H7 (cell line): ENCODE data around the gene ZNF341. TPM values are rescaled to one million over a fixed set of nuclear protein-coding genes. Genes with fewer than 3 reads are reported as not detected.
"Not testable (repeated sequence)": the region's sequence is repeated elsewhere in the genome, so short reads cannot be mapped to it uniquely, and the experiment has no call there.

Experiments used
- DNase-seq: peaks from one replicate; pipeline ENCODE4 v3.0.0; 2012
- H3K27me3 ChIP-seq: 2 replicates; pipeline ENCODE4 v1.6.0; 2011; ENCODE audit warnings: mild to moderate bottlenecking, low read length; ENCODE audit not compliant: control insufficient read depth, insufficient read depth
- H3K36me3 ChIP-seq: replicated peaks from 2 replicates; pipeline ENCODE4 v1.5.1; 2011; ENCODE audit warnings: low read length; ENCODE audit not compliant: control insufficient read depth, insufficient read depth
- H3K4me3 ChIP-seq: 2 replicates; pipeline ENCODE4 v1.5.1; 2011; ENCODE audit warnings: low read depth, mild to moderate bottlenecking, control low read depth, low read length, moderate library complexity; ENCODE audit not compliant: insufficient read depth
- total RNA-seq: library from RNA; depleted of rRNA; stranded (reverse); fragments of >200 nt; shearing (Covaris generic); gene quantifications from 2 replicates; pipeline ENCODE4 v1.2.3, GENCODE V29; 2014

Gene ZNF341
- total RNA-seq, 1 experiment from 2014 or later = 7.0 TPM

DNA sequence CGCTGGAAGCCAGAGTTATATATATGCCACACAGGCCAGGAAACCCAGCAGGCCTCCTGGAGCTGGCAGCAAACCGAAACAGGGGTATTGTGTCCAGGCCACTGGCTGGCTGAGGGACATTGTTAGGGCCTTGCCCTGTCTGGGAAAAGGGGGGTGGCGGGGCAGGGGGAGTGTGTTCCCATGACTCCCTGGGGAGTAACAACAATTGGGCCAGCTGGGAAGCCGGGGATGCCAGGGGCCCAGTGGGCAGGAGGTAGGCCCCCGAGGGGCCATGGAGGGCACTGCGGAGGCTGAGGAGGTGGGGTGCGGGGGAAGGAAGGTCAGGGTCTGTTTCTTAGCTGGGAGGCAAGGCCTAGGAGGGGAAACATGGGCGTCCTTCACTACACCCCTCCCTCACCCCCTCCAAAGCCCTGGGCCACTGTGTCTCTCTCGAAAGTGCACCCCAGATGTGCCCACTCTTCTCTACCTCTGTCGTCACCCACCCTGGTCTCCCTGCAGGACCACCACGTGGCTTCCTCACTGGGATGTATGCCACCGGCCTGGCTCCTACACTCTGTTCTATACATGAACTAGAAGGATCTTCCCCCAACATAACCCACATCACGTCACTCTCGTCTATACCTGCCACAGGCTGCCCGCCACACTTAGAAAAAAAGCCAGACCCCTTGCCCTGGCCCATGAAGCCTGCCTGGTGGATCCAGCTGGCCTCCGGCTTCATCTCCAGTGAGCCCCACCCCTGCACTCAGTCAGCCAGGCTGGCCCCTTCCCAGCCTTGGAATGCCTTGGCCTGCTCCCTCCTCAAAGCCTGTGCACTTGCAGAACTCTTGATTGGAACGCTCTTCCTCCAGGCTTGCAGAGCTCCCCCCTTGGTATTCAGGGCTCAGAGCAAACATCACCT lies 37.8 kb upstream of the ZNF341 start:
- H3K36me3 ChIP-seq = no peaks in the 10 kb centered on the region
- H3K27me3 ChIP-seq = peaks cover 1% of the 10 kb centered on the region; the same call in 1 of the 2 replicates
- H3K4me3 ChIP-seq = no peak overlapping the region
- peak; percentile 67 for DNase-seq

DNA sequence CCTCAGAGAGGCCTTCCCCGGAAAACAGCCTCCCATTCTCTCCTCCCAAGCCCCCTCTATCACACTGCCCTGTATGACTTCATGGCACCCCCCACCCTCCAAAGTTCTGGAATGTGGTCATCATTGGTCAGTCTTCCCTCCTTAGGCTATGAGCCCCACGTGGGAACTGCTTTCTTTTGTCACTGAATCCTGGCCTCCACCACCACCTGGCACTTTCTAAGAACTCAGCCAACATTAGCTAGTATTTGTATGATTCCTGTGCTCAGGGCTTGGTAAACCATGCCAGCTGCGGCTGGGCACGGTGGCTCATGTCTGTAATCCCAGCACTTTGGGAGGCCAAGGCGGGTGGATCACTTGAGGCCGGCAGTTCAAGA lies 37.2 kb upstream of the ZNF341 start:
- H3K4me3 ChIP-seq = no peak overlapping the region

DNA sequence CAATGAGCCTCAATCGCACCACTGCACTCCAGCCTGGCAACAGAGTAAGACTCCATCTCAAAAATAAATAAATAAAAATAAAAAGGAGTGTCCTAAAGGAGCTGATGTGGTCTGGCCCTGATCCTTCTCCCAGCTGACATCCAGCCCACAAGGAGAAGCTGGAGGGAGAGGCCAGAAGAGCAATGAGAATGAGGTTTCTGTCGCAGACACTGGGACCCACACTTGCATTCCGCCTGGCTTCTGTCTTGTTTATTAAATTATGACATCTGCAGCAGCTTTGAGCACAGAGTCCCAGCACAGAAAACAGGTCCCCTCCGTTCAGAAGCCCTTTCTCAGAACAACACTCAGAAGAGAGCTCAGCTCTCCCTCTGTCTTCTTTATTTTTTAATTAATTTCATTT lies 35.3 kb upstream of the ZNF341 start:
- no peaks in the 10 kb centered on the region; the same call in 1 of the 2 replicates for H3K27me3 ChIP-seq
- H3K4me3 ChIP-seq = no peak overlapping the region
- H3K36me3 ChIP-seq = no peaks in the 10 kb centered on the region
- DNase-seq = no peak

More for the DNA sequence above, 37.2 kb upstream of the ZNF341 start:
- Histone ChIP-seq H3K27me3 (peaks cover 1% of the 10 kb centered on the region; the same call in 1 of the 2 replicates), H3K36me3 (no peaks in the 10 kb centered on the region)
- DNase-seq = no peak

DNA sequence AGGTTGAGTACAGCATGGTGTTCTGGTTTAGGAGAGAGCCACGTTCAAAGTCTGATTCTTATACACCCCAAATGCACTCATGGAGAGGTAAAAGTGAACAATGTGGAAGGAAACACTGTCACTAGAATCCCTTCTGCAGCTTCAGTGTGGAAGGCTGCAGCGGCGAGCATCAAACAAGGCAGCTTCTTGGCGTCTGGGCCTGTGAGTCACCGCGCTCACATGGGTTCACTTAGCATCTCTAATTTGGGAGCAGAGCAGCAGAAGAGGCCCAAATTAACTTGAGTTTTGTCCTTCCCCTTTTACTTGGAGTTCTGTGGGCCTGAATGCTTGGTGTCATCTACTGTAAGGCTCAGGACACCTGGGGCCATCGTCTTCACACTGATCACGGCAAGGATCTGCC lies 34.7 kb upstream of the ZNF341 start:
- no peaks in the 10 kb centered on the region for H3K36me3 ChIP-seq
- no peak for DNase-seq

DNA sequence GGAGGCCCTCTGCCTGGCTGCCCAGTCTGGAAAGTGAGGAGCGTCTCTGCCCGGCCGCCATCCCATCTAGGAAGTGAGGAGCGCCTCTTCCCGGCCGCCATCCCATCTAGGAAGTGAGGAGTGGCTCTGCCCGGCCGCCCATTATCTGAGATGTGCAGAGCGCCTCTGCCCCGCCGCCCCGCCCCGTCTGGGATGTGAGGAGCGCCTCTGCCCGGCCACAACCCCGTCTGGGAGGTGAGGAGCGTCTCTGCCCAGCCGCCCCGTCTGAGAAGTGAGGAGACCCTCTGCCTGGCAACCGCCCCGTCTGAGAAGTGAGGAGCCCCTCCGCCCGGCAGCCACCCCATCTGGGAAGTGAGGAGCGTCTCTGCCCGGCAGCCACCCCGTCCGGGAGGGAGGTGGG lies 32.8 kb upstream of the ZNF341 start:
- H3K27me3 ChIP-seq, H3K36me3 ChIP-seq, H3K4me3 ChIP-seq, DNase-seq: not testable (repeated sequence)

More for the DNA sequence above, 34.7 kb upstream of the ZNF341 start:
- Histone ChIP-seq H3K27me3 (no peaks in the 10 kb centered on the region; the same call in 1 of the 2 replicates), H3K4me3 (no peak overlapping the region)

DNA sequence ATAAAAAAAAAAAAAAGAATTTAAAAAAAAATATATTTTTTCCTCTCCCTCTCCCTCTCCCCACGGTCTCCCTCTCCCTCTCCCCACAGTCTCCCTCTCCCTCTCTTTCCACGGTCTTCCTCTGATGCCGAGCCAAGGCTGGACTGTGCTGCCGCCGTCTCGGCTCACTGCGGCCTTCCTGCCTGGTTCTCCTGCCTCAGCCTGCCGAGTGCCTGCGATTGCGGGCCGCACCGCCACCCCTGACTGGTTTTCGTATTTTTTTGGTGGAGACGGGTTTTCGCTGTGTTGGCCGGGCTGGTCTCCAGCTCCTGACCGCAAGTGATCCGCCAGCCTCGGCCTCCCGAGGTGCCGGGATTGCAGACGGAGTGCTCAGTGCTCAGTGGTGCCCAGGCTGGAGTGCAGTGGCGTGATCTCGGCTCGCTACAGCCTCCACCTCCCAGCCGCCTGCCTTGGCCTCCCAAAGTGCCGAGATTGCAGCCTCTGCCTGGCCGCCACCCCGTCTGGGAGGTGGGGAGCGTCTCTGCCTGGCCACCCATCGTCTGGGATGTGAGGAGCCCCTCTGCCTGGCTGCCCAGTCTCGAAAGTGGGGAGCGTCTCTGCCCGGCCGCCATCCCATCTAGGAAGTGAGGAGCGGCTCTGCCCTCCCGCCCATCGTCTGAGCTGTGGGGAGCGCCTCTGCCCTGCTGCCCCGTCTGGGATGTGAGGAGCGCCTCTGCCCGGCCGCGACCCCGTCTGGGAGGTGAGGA lies 30.9 kb upstream of the ZNF341 start:
- not testable (repeated sequence) for H3K36me3 ChIP-seq, H3K4me3 ChIP-seq, DNase-seq, H3K27me3 ChIP-seq

DNA sequence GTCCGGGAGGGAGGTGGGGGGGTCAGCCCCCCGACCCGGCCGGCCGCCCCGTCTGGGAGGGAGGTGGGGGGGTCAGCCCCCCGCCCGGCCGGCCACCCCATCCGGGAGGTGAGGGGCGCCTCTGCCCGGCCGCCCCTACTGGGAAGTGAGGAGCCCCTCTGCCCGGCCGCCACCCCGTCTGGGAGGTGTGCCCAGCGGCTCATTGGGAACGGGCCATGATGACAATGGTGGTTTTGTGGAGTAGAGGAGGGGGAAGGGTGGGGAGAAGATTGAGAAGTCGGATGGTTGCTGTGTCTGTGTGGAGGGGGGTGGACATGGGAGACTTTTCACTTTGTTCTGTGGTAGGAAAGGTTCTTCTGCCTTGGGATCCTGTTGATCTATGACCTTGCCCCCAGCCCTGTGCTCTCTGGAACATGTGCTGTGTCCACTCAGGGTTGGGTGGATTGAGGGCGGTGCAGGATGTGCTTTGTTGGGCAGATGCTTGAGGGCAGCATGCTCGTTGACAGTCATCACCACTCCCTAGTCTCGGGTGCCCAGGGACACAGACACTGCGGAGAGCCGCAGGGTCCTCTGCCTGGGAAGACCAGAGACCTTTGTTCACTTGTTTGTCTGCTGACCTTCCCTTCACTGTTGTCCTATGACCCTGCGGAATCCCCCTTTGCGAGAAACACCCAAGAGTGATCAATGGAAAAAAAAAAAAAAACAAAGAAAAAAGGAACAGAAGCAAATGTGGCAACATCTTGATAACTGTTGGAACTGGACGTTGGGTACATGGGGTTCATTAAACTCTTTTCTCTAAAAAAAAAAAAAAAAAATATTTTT lies 30.0 kb upstream of the ZNF341 start:
- no peaks in the 10 kb centered on the region for H3K27me3 ChIP-seq
- H3K36me3 ChIP-seq = no peaks in the 10 kb centered on the region
- no peak for DNase-seq
- H3K4me3 ChIP-seq = no peak overlapping the region

DNA sequence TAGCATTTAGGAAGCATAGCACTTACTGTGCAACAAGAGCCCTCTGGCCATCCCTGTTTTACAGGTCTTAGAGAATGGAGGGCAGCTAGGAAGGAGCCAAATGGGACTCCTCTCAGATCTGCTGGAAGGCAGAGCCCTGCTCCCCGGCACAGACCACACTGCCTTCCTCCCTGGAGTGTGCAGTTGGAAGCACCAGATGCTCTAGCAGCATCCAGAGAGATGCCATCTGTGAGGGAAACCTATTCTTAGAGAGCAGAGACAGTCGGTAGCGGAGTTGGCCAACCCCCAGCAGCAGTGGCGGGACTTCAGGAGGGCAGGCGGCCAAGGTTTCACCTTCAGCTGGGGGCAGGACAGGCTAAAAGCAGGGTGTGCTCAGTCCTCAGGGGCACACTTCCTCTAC lies 28.9 kb upstream of the ZNF341 start:
- no peak for DNase-seq
- H3K36me3 ChIP-seq = no peaks in the 10 kb centered on the region
- no peak overlapping the region for H3K4me3 ChIP-seq
- no peaks in the 10 kb centered on the region for H3K27me3 ChIP-seq

DNA sequence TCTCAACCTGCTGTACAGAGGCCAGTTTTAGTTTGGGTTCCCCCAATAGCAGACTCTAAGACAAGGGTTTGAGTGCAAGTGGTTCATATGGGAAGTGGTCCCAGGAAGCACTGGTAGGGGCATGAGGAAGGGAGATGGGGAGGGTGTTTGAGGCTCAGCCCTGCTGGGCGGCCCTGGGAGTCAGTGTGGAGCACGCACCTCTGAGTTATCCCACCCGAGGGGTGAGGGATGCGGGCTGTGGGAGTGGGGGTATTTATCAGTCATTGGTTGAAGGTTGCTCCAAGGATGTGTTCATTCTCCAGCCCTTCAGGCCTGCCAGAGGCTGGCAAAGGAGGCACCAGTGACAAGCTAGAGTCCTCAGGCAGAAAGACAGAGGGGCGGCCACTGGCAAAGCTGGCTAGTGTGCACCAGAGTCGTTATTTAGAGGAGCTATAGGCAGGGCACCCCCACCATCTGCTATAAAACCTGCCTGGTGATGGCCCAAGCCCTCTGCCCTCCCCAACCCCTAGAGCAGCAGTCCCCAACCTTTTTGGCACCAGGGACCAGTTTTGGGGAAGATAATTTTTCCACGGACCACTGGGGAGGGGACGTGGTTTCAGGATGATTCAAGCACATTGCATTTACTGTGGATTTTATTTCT lies 28.2 kb upstream of the ZNF341 start:
- no peaks in the 10 kb centered on the region for H3K36me3 ChIP-seq
- DNase-seq = no peak
- H3K4me3 ChIP-seq = no peak overlapping the region
- H3K27me3 ChIP-seq = no peaks in the 10 kb centered on the region

DNA sequence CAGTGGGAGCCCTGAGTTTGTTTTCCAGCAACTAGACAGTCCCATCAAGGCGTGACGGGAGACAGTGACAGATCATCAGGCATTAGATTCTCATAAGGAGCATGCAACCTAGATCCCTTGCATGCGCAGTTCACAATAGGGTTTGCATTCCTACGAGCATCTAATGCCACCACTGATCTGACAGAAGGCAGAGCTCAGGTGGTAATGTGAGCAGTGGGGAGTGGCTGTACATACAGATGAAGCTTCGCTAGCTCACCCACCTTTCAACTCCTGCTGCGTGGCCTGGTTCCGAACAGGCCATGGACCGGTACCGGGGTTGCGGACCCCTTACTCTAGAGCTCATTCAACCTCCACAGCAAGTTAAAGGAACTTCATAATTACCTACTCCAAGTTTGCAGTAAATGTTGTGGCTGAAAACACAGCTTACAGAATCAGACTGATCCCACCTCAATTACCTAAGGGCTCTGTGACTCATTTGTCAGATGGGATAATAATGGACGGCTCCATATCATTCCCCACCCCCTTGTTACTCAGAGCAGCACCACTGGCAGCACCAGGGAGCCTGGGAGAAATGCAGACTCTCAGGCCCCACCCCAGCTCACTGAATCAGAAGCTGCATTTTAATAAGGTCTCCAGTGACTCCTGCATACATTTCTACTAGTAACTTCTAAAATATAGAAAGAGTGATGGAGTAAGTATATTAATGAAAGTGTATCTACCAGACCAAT lies 27.4 kb upstream of the ZNF341 start:
- H3K4me3 ChIP-seq = no peak overlapping the region

DNA sequence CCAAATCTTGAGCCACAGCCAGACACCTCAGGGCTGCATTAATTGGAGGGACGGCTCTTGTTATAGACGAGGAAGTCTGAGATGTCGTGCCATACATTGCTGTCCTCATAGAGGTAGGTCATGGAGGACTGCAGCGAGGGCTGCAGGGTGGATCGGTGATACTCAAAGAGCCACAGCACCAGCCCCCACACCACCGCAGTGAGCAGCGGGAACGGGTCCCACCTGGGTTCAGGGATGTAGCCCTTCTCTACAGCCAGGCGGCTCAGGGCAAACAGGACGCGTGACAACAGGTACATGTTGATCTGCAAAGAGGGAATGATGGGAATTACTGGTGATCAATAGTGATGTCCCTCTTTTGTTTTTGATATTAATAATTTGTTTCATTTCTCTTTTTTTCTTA lies 24.1 kb upstream of the ZNF341 start:
- no peaks in the 10 kb centered on the region for H3K27me3 ChIP-seq
- no peak for DNase-seq
- H3K4me3 ChIP-seq = no peak overlapping the region
- no peaks in the 10 kb centered on the region for H3K36me3 ChIP-seq

More for the DNA sequence above, 27.4 kb upstream of the ZNF341 start:
- H3K27me3 ChIP-seq = no peaks in the 10 kb centered on the region
- no peaks in the 10 kb centered on the region for H3K36me3 ChIP-seq
- DNase-seq = no peak

DNA sequence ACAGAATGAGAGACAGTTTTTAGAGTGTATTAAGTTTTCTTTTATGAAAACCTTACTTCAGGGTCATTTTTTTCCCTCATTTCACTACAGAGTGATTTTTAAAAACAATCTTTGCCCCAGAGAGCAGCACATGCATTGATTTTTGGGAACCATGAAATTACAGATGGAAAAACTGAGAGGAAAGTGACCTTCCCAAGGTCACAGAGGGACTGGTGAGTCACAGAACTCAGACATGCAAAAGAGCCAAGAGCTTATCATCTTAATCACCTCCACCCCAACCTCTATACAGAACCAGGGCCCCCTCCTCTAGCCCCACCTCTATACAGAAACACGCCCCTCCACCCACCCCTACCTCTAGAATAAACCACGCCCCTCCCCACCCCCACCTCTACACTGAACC lies 22.4 kb upstream of the ZNF341 start:
- H3K36me3 ChIP-seq = no peaks in the 10 kb centered on the region
- H3K4me3 ChIP-seq = no peak overlapping the region
- H3K27me3 ChIP-seq = no peaks in the 10 kb centered on the region
- peak; percentile 67 for DNase-seq

DNA sequence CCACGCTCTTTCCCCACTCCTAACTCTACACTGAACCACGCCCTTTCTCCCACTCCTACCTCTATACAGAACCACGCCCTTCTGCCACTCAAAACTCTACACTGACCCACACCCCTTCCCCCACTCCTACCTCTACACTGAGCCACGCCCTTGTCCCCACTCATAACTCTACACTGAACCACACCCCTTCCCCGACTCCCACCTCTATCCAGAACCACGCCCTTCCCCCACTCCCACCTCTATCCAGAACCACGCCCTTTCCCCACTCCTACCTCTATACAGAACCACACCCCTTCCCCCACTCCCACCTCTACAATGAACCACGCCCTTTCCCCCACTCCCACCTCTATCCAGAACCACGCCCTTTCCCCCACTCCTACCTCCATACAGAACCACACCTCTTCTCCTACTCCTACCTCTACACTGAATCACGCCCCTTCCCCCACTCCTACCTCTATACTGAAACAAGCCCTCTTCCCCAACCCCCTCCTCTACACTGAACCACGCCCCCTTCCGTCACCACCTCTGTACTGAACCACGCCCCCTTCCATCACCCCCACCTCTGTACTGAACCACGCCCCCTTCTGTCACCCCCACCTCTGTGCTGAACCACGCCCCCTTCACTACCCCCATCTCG lies 21.8 kb upstream of the ZNF341 start:
- no peaks in the 10 kb centered on the region for H3K27me3 ChIP-seq
- no peaks in the 10 kb centered on the region for H3K36me3 ChIP-seq
- DNase-seq = peak; percentile 82
- H3K4me3 ChIP-seq = no peak overlapping the region
